Right atrium auricular region (tissue), 2 donors: ENCODE measurements around the gene PLIN5. TPM values are rescaled to one million over a fixed set of nuclear protein-coding genes. Genes with fewer than 3 reads are reported as not detected.

Source experiments
- DNase-seq: peaks from one replicate; pipeline ENCODE4 v3.0.0-alpha.2; 2019; ENCODE audit warnings: low spot score
- H3K27ac ChIP-seq, 2 donors: fragments of 200-600 bp; sonication (generic); 1 replicate in 1 of 2; 2 replicates in 1 of 2; pipeline ENCODE4 v1.5.1; 2016 to 2019
- H3K27me3 ChIP-seq, 2 donors: fragments of 200-600 bp; sonication (generic); one replicate each; pipeline versions ENCODE4 v1.5.1 to v1.6.0; 2017 to 2019
- H3K36me3 ChIP-seq: fragments of 200-600 bp; sonication (generic); one replicate; pipeline ENCODE4 v1.5.1; 2016
- H3K4me1 ChIP-seq, 2 donors: fragments of 200-600 bp; sonication (generic); one replicate each; pipeline versions ENCODE4 v1.5.1 to v1.6.0; 2017 to 2019
- H3K4me3 ChIP-seq, 2 donors: fragments of 200-600 bp; sonication (generic); 1 replicate in 1 of 2; 2 replicates in 1 of 2; pipeline ENCODE4 v1.5.1; 2017 to 2019; ENCODE audit warnings: mild to moderate bottlenecking in 1 of 2, moderate library complexity in 1 of 2
- H3K9me3 ChIP-seq, 2 donors: fragments of 200-600 bp; sonication (generic); one replicate each; pipeline ENCODE4 v1.5.1; 2019
- CTCF ChIP-seq, 2 donors: fragments of 200-600 bp; sonication (generic); IDR thresholded peaks; one replicate each; pipeline ENCODE4 v1.5.1; 2019; ENCODE audit warnings: antibody characterized with exemption in 2 of 2
- total RNA-seq, 2 donors: library from RNA; depleted of rRNA; stranded (reverse); fragments of >200 nt; gene quantifications; one replicate each; pipeline ENCODE4 v1.1.0, GENCODE V29; 2016

PLIN5 gene
- total RNA-seq, 2 donors from 2014 or later, result 21.4 to 43.6 TPM

DNA sequence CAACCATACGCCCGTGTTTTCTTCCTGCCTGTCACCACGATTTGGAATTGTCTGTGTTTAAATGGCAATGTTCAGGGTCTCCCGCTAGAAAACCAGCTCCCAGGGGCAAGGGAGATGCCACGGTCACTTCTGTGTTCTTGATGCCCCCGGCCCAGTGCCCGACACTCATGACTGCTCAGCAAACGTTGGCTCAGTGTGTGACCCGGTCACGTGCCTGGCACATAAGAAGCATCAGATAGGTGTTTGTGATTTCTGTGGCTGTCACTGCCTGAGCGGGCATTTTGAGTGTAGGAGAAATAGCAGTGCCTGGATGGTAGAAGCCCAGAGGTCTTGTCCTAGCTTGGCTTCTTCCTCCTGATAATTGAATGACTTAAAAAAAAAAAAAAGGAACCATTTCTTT is 47.5 kb downstream of the PLIN5 start:
- peaks cover 0 to 4% of the 10 kb centered on the region in 2 donors for H3K4me1 ChIP-seq
- TF ChIP-seq CTCF (IDR thresholded peaks at IDR 0.05), result no peak
- peak overlapping the region; percentile 16 to 55 for H3K27ac ChIP-seq
- peaks cover 40% of the 10 kb centered on the region for H3K36me3 ChIP-seq
- no peaks in the 10 kb centered on the region for H3K27me3 ChIP-seq
- H3K4me3 ChIP-seq, result no peak overlapping the region
- DNase-seq, result no peak
- H3K9me3 ChIP-seq, result no peaks in the 10 kb centered on the region

- no peaks in the 10 kb centered on the region for H3K27me3 ChIP-seq
- H3K36me3 ChIP-seq, result peaks cover 12% of the 10 kb centered on the region
- H3K4me3 ChIP-seq, result no peak overlapping the region
- no peak for TF ChIP-seq CTCF (IDR thresholded peaks at IDR 0.05)
- H3K27ac ChIP-seq, result no peak overlapping the region
- H3K4me1 ChIP-seq, result peaks cover 0 to 4% of the 10 kb centered on the region in 2 donors
- DNase-seq, result no peak
- H3K9me3 ChIP-seq, result no peaks in the 10 kb centered on the region
Measured at GRCh38 chr19:4483385-4483784, 51.6 kb downstream of the PLIN5 start.

- Histone ChIP-seq H3K27ac (no peak overlapping the region), H3K27me3 (no peaks in the 10 kb centered on the region), H3K4me1 (peaks cover 0 to under 1% of the 10 kb centered on the region in 2 donors), H3K9me3 (no peaks in the 10 kb centered on the region), H3K36me3 (peaks cover 12% of the 10 kb centered on the region), H3K4me3 (no peak overlapping the region)
- no peak for DNase-seq
- TF ChIP-seq CTCF (IDR thresholded peaks at IDR 0.05), result no peak
Measured at GRCh38 chr19:4482721-4483364, 52.2 kb downstream of the PLIN5 start.

DNA sequence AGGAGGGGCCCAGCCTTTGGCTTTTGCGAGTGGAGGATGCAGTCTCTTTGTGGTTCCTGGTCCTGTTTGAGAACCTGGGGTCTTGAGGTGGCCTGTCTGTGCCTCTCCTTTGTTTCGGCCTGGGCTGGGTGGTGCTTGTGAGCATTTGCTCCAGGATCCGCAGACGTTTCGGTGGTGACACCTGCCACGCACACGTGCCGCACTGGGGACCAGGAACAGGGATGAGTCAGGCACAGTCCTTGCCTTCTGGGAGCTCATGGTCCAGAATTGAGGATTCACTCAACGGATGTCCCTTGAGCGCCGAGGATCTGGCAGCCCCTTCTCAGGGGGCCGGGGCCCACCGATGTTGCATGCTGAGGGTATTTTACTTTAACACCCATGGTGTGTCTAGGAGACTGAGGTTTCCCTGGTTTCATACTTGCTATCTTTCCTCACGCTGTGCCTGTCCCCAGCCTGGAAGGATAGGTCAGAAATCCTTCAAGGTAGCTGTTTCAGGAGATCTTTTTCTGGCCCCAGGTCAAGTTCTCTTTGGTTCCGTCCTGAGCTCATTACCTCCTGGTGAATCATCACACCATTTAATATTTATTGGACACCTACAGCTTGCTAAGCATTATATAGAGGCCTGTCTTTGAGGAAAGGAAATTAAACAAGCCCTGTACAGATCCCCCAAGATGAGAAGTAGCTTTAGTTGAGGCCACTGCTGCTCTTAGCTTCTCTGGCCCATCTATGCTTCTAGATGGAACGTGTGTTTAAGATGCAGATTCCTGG is 57.8 kb downstream of the PLIN5 start:
- no peak overlapping the region for H3K27ac ChIP-seq
- no peaks in the 10 kb centered on the region for H3K27me3 ChIP-seq
- H3K36me3 ChIP-seq, result peaks cover 10% of the 10 kb centered on the region
- H3K4me1 ChIP-seq, result peaks cover 0 to 26% of the 10 kb centered on the region in 2 donors
- no peak for DNase-seq
- no peaks in the 10 kb centered on the region for H3K9me3 ChIP-seq
- TF ChIP-seq CTCF (IDR thresholded peaks at IDR 0.05), result no peak
- H3K4me3 ChIP-seq, result no peak overlapping the region

DNA sequence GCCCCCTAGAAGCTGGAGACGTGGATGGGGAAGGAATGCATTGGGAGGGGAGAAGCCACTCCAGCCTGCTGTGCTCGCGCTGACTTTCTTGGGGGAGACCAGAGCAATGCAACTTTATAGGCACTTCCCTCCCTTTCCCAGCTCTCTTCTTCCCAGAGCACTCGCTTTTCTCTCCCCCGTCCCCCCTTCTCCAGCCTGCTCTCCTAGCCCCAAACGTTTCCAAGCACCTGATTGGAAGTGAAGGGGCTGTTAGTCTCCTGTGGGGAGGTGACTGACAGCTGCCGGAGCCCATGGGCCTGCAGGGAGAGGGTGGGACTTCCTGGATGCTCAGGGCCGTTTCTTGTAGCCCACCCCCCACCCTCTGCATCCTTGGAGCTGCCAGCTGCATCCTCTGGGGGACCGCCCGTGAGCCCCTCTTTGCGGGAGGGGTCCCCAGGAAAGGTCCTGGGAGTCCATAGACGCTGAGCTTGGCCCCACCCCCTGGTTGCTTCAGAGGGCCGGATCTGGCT is 60.5 kb downstream of the PLIN5 start:
- no peak for TF ChIP-seq CTCF (IDR thresholded peaks at IDR 0.05)
- Histone ChIP-seq H3K36me3 (peaks cover 8% of the 10 kb centered on the region), H3K4me1 (peaks cover 0 to 30% of the 10 kb centered on the region in 2 donors), H3K9me3 (no peaks in the 10 kb centered on the region), H3K4me3 (peak overlapping the region in 1 of 2 donors; percentile 28), H3K27ac (peak overlapping the region in 1 of 2 donors; percentile 31), H3K27me3 (no peaks in the 10 kb centered on the region)
- no peak for DNase-seq
